ENCODE results near the gene MRPL33. TPM values are rescaled to one million over a fixed set of nuclear protein-coding genes. Genes with fewer than 3 reads are reported as not detected.

Gene MRPL33
- total RNA-seq, 1 experiment from 2014 or later: 66.8 TPM

- Mint-ChIP-seq H3K4me3 (peak overlapping the region; percentile 99), H3K9me3 (no peaks in the 10 kb centered on the region), H3K27ac (peak overlapping the region; percentile 99 to 100 (median 100)), H3K27me3 (ENCODE audit: low read depth) (peaks cover 8% of the 10 kb centered on the region; the same call in 1 of the 2 replicates), H3K4me1 (peaks cover 18 to 19% of the 10 kb centered on the region in 2 experiments), H3K36me3 (ENCODE audit: insufficient read depth in 1 of 3, low read depth in 3 of 3) (peaks cover 7 to 17% (median 16%) of the 10 kb centered on the region in 3 experiments)
- Histone ChIP-seq H3K27ac (ENCODE audit: insufficient read length, low read depth, low read length) (peak overlapping the region; percentile 71), H3K79me2 (ENCODE audit: insufficient read depth, low read length) (peaks cover 16% of the 10 kb centered on the region; the same call in 1 of the 2 replicates), H2BK15ac (ENCODE audit: low read depth, low read length) (no peak overlapping the region), H4K8ac (replicated peaks; ENCODE audit: insufficient read length, low read depth, low read length) (no peak overlapping the region), H2BK20ac (ENCODE audit: low read depth, low read length, poor library complexity, severe bottlenecking) (no peak overlapping the region), H3K4me1 (ENCODE audit: insufficient read depth, low read length) (no peaks in the 10 kb centered on the region), H2AK5ac (ENCODE audit: insufficient read length, low read length) (no peak overlapping the region), H2BK5ac (ENCODE audit: insufficient read length, low read length) (no peak overlapping the region), H2BK12ac (ENCODE audit: insufficient read length, low read depth, low read length) (no peak overlapping the region), H3K9me3 (ENCODE audit: control insufficient read depth, low read depth, low read length) (no peaks in the 10 kb centered on the region), H3K56ac (ENCODE audit: insufficient read length, low read depth, low read length) (no peak overlapping the region), H2BK120ac (ENCODE audit: low read depth, low read length, poor library complexity, severe bottlenecking) (no peak overlapping the region), H3K79me1 (ENCODE audit: insufficient read depth, low read depth, low read length, poor library complexity, severe bottlenecking) (peaks cover 8% of the 10 kb centered on the region), H3K23me2 (ENCODE audit: insufficient read length, low read depth, low read length, poor library complexity, severe bottlenecking) (peaks cover 5% of the 10 kb centered on the region), H3T11ph (ENCODE audit: low read length) (no peak overlapping the region), H4K20me1 (ENCODE audit: control insufficient read depth, insufficient read depth, insufficient read length) (peaks cover 2% of the 10 kb centered on the region), H3K18ac (ENCODE audit: insufficient read length, low read depth, low read length) (no peak overlapping the region), H4K91ac (ENCODE audit: insufficient read length, low read depth, low read length) (no peak overlapping the region), H2AFZ (ENCODE audit: low read length) (peak overlapping the region; percentile 70), H3K23ac (ENCODE audit: insufficient read length, low read depth, low read length) (no peak overlapping the region), H3K27me3 (ENCODE audit: insufficient read depth, low read length) (no peaks in the 10 kb centered on the region), H3K14ac (ENCODE audit: insufficient read depth, low read length) (no peak overlapping the region), H3K4me2 (ENCODE audit: insufficient read depth, insufficient read length, low read length) (peak overlapping the region; percentile 87), H4K5ac (ENCODE audit: insufficient read length, low read depth, low read length) (no peak overlapping the region), H3K4ac (ENCODE audit: low read depth, low read length) (no peak overlapping the region), H3K9ac (ENCODE audit: extremely low read depth, insufficient read length, low read length) (peak overlapping the region; percentile 53)
- no CpG with 5 or more reads among the region's 13 CpGs for WGBS (ENCODE audit: extremely low coverage, insufficient read length, low lambda C conversion rate)
- DNase-seq: no peak
- TF ChIP-seq, protein P1, sequence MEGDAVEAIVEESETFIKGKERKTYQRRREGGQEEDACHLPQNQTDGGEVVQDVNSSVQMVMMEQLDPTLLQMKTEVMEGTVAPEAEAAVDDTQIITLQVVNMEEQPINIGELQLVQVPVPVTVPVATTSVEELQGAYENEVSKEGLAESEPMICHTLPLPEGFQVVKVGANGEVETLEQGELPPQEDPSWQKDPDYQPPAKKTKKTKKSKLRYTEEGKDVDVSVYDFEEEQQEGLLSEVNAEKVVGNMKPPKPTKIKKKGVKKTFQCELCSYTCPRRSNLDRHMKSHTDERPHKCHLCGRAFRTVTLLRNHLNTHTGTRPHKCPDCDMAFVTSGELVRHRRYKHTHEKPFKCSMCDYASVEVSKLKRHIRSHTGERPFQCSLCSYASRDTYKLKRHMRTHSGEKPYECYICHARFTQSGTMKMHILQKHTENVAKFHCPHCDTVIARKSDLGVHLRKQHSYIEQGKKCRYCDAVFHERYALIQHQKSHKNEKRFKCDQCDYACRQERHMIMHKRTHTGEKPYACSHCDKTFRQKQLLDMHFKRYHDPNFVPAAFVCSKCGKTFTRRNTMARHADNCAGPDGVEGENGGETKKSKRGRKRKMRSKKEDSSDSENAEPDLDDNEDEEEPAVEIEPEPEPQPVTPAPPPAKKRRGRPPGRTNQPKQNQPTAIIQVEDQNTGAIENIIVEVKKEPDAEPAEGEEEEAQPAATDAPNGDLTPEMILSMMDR (conservative IDR thresholded peaks at IDR 0.05): no peak
These were observed 344 bp upstream of the MRPL33 start for GRCh38 chr2:27771202-27771547.

All from H9 (cell line).